SU-DHL-6 (cell line): ENCODE data around the gene RPL22.

Experiments used
- H2AFZ ChIP-seq: fragments of 200-600 bp; sonication (generic); 2 replicates; pipeline ENCODE4 v1.6.1; 2014; ENCODE audit warnings: low read depth, mild to moderate bottlenecking, moderate library complexity, mixed read lengths, antibody characterized with exemption, low read length; ENCODE audit not compliant: severe bottlenecking
- H3F3A ChIP-seq: fragments of 200-600 bp; shearing (Covaris generic); 2 replicates; pipeline ENCODE4 v1.6.0; 2016; ENCODE audit warnings: antibody characterized with exemption, mild to moderate bottlenecking; ENCODE audit not compliant: insufficient read depth
- H3K27ac ChIP-seq: fragments of 200-600 bp; sonication (generic); 2 replicates; pipeline ENCODE4 v1.5.1; 2016; ENCODE audit warnings: low read depth, mild to moderate bottlenecking, low read length, moderate library complexity, mixed read lengths
- H3K27me3 ChIP-seq: fragments of 200-600 bp; sonication (generic), shearing (Covaris generic); 2 replicates; pipeline ENCODE4 v1.6.0; 2014; ENCODE audit warnings: mild to moderate bottlenecking, low read length
- H3K36me3 ChIP-seq: fragments of 200-600 bp; sonication (generic); 2 replicates; pipeline ENCODE4 v1.6.1; 2014; ENCODE audit warnings: mild to moderate bottlenecking, low read length, mixed read lengths
- H3K4me2 ChIP-seq: fragments of 300-600, 200-600 bp; shearing (Covaris generic), sonication (generic); 2 replicates; pipeline ENCODE4 v1.6.0; 2014; ENCODE audit warnings: low read length, low read depth, mild to moderate bottlenecking; ENCODE audit not compliant: poor library complexity, severe bottlenecking
- H3K4me3 ChIP-seq: fragments of 200-600 bp; sonication (generic); 2 replicates; pipeline ENCODE4 v1.5.1; 2014; ENCODE audit warnings: antibody characterized with exemption, low read length, mild to moderate bottlenecking, mixed read lengths; ENCODE audit not compliant: insufficient read depth, poor library complexity, severe bottlenecking
- H3K79me2 ChIP-seq: fragments of 200-600 bp; sonication (generic); 2 replicates; pipeline ENCODE4 v1.6.1; 2014; ENCODE audit warnings: mild to moderate bottlenecking, low read length, moderate library complexity; ENCODE audit not compliant: insufficient read depth
- H3K9ac ChIP-seq: fragments of 200-600 bp; sonication (generic); 2 replicates; pipeline ENCODE4 v1.7.0; 2014; ENCODE audit warnings: mild to moderate bottlenecking, low read length
- H3K9me2 ChIP-seq: fragments of 200-600 bp; sonication (generic); replicated peaks from 2 replicates; pipeline ENCODE4 v1.6.1; 2014; ENCODE audit warnings: low read length; ENCODE audit not compliant: insufficient read depth
- H3K9me3 ChIP-seq: fragments of 200-600 bp; sonication (generic); 2 replicates; pipeline ENCODE4 v1.6.1; 2014; ENCODE audit warnings: low read length, mixed read lengths; ENCODE audit not compliant: insufficient read depth
- H4K20me1 ChIP-seq: fragments of 200-600 bp; sonication (generic); 2 replicates; pipeline ENCODE4 v1.6.1; 2014; ENCODE audit warnings: low read depth, mild to moderate bottlenecking, antibody characterized with exemption, low read length, moderate library complexity, mixed read lengths
- EZH2phosphoT487 ChIP-seq: fragments of 200-600 bp; sonication (generic), shearing (Covaris generic); conservative IDR thresholded peaks from 2 replicates; pipeline ENCODE4 v1.6.1; 2018; ENCODE audit warnings: mild to moderate bottlenecking, antibody characterized with exemption, low read length, moderate library complexity, mixed read lengths
- TF ChIP-seq, protein P1 (sequence below): fragments of 200-600 bp; sonication (generic); IDR thresholded peaks from one replicate; pipeline ENCODE4 v1.5.1; 2017; ENCODE audit warnings: antibody characterized with exemption, mild to moderate bottlenecking, low read length, moderate library complexity; ENCODE audit not compliant: insufficient read depth, poor library complexity, severe bottlenecking

The RPL22 gene

DNA sequence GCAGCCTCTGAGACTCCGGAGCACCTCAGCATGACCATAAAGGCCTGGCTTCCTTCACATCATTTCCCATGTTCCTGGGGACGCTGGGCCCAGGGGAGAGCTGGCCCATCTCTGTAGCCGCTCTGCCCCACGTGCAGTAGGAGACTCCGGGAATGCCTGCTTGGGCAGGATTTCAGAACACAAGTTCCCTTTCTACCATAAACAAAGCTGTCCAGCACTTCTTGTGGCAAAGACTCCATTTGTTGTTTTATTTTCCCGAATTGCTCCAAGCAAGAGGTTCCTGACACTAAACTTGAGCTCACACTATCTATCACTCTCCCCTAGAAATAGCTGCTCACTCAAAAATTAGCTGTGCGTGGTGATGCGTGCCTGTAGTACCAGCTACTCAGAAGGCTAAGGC, 41.2 kb downstream of the RPL22 start:
- no peaks in the 10 kb centered on the region for H3F3A ChIP-seq
- TF ChIP-seq, protein P1, sequence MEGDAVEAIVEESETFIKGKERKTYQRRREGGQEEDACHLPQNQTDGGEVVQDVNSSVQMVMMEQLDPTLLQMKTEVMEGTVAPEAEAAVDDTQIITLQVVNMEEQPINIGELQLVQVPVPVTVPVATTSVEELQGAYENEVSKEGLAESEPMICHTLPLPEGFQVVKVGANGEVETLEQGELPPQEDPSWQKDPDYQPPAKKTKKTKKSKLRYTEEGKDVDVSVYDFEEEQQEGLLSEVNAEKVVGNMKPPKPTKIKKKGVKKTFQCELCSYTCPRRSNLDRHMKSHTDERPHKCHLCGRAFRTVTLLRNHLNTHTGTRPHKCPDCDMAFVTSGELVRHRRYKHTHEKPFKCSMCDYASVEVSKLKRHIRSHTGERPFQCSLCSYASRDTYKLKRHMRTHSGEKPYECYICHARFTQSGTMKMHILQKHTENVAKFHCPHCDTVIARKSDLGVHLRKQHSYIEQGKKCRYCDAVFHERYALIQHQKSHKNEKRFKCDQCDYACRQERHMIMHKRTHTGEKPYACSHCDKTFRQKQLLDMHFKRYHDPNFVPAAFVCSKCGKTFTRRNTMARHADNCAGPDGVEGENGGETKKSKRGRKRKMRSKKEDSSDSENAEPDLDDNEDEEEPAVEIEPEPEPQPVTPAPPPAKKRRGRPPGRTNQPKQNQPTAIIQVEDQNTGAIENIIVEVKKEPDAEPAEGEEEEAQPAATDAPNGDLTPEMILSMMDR = no peak
- TF ChIP-seq EZH2phosphoT487 = no peak
- no peaks in the 10 kb centered on the region for H3K9me3 ChIP-seq
- no peaks in the 10 kb centered on the region for H3K79me2 ChIP-seq
- no peak overlapping the region for H3K9ac ChIP-seq
- no peak overlapping the region for H2AFZ ChIP-seq
- no peak overlapping the region for H3K4me2 ChIP-seq
- H3K9me2 ChIP-seq = no peaks in the 10 kb centered on the region
- H3K4me3 ChIP-seq = no peak overlapping the region
- H4K20me1 ChIP-seq = no peaks in the 10 kb centered on the region
- H3K27me3 ChIP-seq = no peaks in the 10 kb centered on the region
- H3K36me3 ChIP-seq = no peaks in the 10 kb centered on the region
- no peak overlapping the region for H3K27ac ChIP-seq

DNA sequence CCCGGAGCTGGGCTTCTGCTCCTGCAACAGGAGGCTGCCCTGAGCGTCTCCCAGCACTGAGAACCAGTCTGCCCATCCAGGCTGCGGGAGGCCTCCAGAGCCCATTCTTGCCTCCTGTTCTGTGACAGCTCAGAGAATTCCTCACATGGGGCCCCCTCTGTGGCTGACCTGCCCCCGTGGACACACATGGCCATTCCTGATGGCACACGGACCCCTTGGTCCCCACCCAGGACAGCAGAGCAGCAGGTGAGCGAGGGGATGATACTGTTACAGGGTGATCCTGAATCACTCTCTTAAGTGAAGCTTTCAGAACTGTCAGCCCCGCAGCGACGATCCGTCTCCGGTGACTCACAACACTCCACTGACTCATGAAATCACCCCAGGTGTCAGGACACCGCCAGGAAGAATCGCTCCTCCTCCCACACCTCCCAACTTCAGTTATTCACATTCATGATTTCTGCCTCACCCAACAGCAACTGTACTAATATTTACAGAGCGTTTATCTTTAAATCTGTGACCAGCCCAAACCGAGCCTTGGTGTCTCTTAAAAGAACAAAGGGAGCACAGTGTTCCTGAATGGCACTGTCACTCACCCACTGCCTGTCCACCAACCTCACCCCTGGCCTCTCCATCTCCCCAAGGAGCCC, 41.7 kb downstream of the RPL22 start:
- Histone ChIP-seq H3K4me3 (no peak overlapping the region), H3K9me2 (no peaks in the 10 kb centered on the region), H3K79me2 (no peaks in the 10 kb centered on the region), H3K9ac (no peak overlapping the region), H3K36me3 (no peaks in the 10 kb centered on the region), H2AFZ (no peak overlapping the region), H3K27me3 (no peaks in the 10 kb centered on the region), H3K9me3 (no peaks in the 10 kb centered on the region), H3K4me2 (no peak overlapping the region), H4K20me1 (no peaks in the 10 kb centered on the region), H3K27ac (no peak overlapping the region), H3F3A (no peaks in the 10 kb centered on the region)
- TF ChIP-seq EZH2phosphoT487 = no peak
- TF ChIP-seq, protein P1 = no peak

GRCh38 chr1:6157132-6157527, 42.3 kb downstream of the RPL22 start:
- TF ChIP-seq, protein P1 = no peak
- no peak for TF ChIP-seq EZH2phosphoT487
- H3K4me2 ChIP-seq = no peak overlapping the region
- no peak overlapping the region for H3K9ac ChIP-seq
- H4K20me1 ChIP-seq = no peaks in the 10 kb centered on the region
- no peaks in the 10 kb centered on the region for H3K27me3 ChIP-seq
- no peaks in the 10 kb centered on the region for H3F3A ChIP-seq
- H3K79me2 ChIP-seq = no peaks in the 10 kb centered on the region
- H3K4me3 ChIP-seq = no peak overlapping the region
- no peak overlapping the region for H2AFZ ChIP-seq
- H3K9me2 ChIP-seq = no peaks in the 10 kb centered on the region
- H3K27ac ChIP-seq = no peak overlapping the region
- no peaks in the 10 kb centered on the region for H3K36me3 ChIP-seq
- no peaks in the 10 kb centered on the region for H3K9me3 ChIP-seq
